CMK (cell line): ENCODE data around the gene RBBP8NL.

ENCODE experiments used
- DNase-seq: peaks from one replicate; pipeline ENCODE4 v3.0.0-alpha.2; 2010; ENCODE audit warnings: low read depth

RBBP8NL gene

GRCh38 chr20:62362991-62363919, 64.1 kb downstream of the RBBP8NL start:
- no peak for DNase-seq

GRCh38 chr20:62362590-62362940, 64.8 kb downstream of the RBBP8NL start:
- DNase-seq: no peak

- no peak for DNase-seq
These were observed 65.3 kb downstream of the RBBP8NL start for GRCh38 chr20:62361799-62362589.

- DNase-seq: no peak
These were observed 66.2 kb downstream of the RBBP8NL start for GRCh38 chr20:62360854-62361798.
